A673 (cell line): ENCODE measurements around the gene UQCC2.

Experiments
- EZH2 ChIP-seq: fragments of 200-600 bp; sonication (generic); IDR thresholded peaks from 2 replicates; pipeline ENCODE4 v1.6.1; 2017; ENCODE audit warnings: borderline replicate concordance, low read depth, mild to moderate bottlenecking, mixed read lengths, antibody characterized with exemption, low read length; ENCODE audit not compliant: poor library complexity, severe bottlenecking
- TF ChIP-seq, protein P1 (sequence below): fragments of 300-800, 200-600 bp; sonication (generic); conservative IDR thresholded peaks from 2 replicates; pipeline ENCODE4 v1.5.1; 2017; ENCODE audit warnings: low read depth, mild to moderate bottlenecking, antibody characterized with exemption, low read length, moderate library complexity, mixed read lengths

DNA sequence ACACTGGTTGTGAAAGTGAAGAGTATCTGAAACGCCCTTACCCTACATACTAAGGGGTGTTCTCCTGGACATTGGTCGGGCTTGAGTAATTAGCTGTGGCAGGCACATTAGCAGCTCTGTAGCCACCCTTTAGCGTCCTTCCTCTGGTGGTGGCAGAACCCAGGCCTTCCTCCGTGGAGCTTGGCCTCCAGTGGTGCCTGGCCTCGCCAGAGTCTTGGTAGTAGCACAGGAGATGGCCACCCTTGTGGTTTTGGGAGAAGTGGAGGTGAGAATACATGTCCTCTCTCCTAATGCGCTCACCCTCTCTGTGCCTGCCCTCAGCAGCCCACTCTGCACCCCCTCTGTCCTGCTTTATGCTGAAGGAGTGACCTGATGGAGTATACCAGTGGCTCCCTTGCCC is 17.6 kb upstream of the UQCC2 start:
- TF ChIP-seq, protein P1, sequence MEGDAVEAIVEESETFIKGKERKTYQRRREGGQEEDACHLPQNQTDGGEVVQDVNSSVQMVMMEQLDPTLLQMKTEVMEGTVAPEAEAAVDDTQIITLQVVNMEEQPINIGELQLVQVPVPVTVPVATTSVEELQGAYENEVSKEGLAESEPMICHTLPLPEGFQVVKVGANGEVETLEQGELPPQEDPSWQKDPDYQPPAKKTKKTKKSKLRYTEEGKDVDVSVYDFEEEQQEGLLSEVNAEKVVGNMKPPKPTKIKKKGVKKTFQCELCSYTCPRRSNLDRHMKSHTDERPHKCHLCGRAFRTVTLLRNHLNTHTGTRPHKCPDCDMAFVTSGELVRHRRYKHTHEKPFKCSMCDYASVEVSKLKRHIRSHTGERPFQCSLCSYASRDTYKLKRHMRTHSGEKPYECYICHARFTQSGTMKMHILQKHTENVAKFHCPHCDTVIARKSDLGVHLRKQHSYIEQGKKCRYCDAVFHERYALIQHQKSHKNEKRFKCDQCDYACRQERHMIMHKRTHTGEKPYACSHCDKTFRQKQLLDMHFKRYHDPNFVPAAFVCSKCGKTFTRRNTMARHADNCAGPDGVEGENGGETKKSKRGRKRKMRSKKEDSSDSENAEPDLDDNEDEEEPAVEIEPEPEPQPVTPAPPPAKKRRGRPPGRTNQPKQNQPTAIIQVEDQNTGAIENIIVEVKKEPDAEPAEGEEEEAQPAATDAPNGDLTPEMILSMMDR = no peak
- TF ChIP-seq EZH2 = no peak
